ENCODE data around the gene ZCCHC9. TPM values are rescaled to one million over a fixed set of nuclear protein-coding genes. Genes with fewer than 3 reads are reported as not detected.

The ZCCHC9 gene, protein sequence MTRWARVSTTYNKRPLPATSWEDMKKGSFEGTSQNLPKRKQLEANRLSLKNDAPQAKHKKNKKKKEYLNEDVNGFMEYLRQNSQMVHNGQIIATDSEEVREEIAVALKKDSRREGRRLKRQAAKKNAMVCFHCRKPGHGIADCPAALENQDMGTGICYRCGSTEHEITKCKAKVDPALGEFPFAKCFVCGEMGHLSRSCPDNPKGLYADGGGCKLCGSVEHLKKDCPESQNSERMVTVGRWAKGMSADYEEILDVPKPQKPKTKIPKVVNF
- 28.1 TPM for polyA plus RNA-seq (2013)

DNA sequence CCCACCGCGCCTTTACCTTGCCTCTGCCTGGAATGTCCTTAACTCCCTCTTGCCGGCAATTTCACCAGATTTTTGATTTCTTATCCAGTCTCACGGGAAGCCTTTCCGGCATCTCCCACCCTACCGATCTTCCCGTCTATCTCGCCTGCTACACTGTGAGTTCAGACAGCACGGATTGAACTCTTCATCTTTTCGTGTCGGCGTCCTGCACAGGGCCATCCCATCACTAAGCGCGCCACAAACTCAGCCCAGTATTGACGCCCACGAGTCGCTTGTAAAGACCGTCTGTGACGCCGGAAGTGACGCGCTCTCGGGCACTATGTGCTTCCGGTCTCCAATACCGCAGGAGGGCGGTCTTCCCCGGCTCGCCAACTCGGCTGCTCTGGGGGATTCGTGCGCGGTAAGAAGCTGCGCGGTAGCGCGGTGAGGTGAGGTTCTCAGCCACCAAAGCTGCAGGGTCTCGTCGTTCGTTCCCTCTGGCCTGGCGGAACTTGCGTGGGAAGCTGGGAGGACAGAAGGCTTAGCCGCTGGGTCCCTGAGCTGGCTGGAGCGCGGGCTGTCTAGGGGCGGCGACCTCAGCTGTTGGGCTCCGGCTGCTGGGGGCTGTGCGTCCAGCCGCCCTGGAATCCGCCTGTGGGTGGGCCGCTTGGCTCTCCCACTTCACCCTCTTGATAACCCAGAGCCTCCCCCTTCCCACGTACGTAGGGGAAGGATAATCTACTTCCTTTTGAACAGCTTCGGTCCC is at the start of gene ZCCHC9:
ZCCHC9 (plus strand) TSS at position 317 of the 745 bp plus-strand sequence. CDS start 3,171 bp downstream, outside the sequence.
- WGBS (ENCODE audit: insufficient coverage), result 0% methylated on average over 48 of the region's 54 CpGs
- no peaks in the 10 kb centered on the region for H3K9me3 ChIP-seq (ENCODE audit: control extremely low read depth in 1 of 5, control insufficient read depth in 4 of 5, insufficient read depth in 2 of 5, low read depth in 1 of 5, low read length in 4 of 5)
- peak within 1 kb of the TSS; percentile 89 to 95 for H3K27ac ChIP-seq (ENCODE audit: insufficient read depth in 1 of 2, low read depth in 1 of 2, low read length in 2 of 2, poor library complexity in 1 of 2, severe bottlenecking in 2 of 2)
- H3K4me3 ChIP-seq (ENCODE audit: control insufficient read depth in 1 of 7, extremely low read depth in 1 of 7, insufficient read depth in 4 of 7, low read depth in 2 of 7, low read length in 6 of 7), result peak within 1 kb of the TSS; percentile 87 to 100 (median 95)
- H3K27me3 ChIP-seq (replicated peaks in 2 of 5; ENCODE audit: control insufficient read depth in 4 of 5, insufficient read depth in 5 of 5, low read length in 4 of 5), result no peaks in the 10 kb centered on the region
- H3K36me3 ChIP-seq (ENCODE audit: control insufficient read depth in 4 of 4, insufficient read depth in 4 of 4, low read length in 3 of 4), result peaks cover 3 to 9% (median 5%) of the 10 kb centered on the region in 4 experiments
- ChIA-PET POLR2A (interaction anchor here (0.6 kb wide), 1 partner anchor 62 kb away, joined by 6 read pairs; no protein-coding TSS in a partner anchor), CTCF (interaction anchor here (0.9 to 1.2 kb wide), 2 partner anchors 12 to 74 kb away, joined by 3 read pairs; no protein-coding TSS in a partner anchor)
- peaks cover 6 to 29% (median 23%) of the 10 kb centered on the region in 4 experiments for H3K4me1 ChIP-seq (ENCODE audit: control extremely low read depth in 1 of 4, control insufficient read depth in 4 of 4, insufficient read depth in 4 of 4, low read length in 3 of 4)
- DNase-seq, result peak; percentile 97 to 99 (median 99)

DNA sequence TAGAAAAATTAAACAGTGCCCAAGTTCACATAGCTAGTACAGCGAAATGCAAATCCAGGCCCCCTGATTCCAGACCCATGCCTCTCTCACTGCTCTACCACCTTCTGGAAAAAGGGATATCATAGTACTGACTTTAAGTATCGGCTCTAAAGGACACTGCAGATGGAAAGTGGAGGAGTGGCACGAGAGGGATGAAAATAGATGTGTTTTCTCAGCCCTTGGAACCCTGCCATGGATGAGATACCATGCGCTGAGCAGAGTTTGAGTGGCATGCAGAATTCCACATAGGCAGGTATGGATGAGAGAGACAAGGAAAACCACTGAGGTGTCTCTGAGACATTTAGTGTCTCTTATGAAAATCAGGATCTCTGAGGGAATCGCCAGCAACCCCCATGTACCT is 49.5 kb upstream of the ZCCHC9 start:
- POLR2A ChIA-PET, result no interaction called here
- H3K4me3 ChIP-seq (ENCODE audit: control insufficient read depth in 1 of 7, extremely low read depth in 1 of 7, insufficient read depth in 4 of 7, low read depth in 2 of 7, low read length in 6 of 7), result no peak overlapping the region
- no peak for DNase-seq
- no peaks in the 10 kb centered on the region for H3K27me3 ChIP-seq (replicated peaks in 2 of 5; ENCODE audit: control insufficient read depth in 4 of 5, insufficient read depth in 5 of 5, low read length in 4 of 5)
- H3K4me1 ChIP-seq (ENCODE audit: control extremely low read depth in 1 of 4, control insufficient read depth in 4 of 4, insufficient read depth in 4 of 4, low read length in 3 of 4), result no peaks in the 10 kb centered on the region
- H3K27ac ChIP-seq (ENCODE audit: insufficient read depth in 1 of 2, low read depth in 1 of 2, low read length in 2 of 2, poor library complexity in 1 of 2, severe bottlenecking in 2 of 2), result no peak overlapping the region
- CTCF ChIA-PET, result no interaction called here
- peaks cover 0 to 5% (median 2%) of the 10 kb centered on the region in 5 experiments for H3K9me3 ChIP-seq (ENCODE audit: control extremely low read depth in 1 of 5, control insufficient read depth in 4 of 5, insufficient read depth in 2 of 5, low read depth in 1 of 5, low read length in 4 of 5)
- peaks cover 0 to 12% (median 8%) of the 10 kb centered on the region in 4 experiments for H3K36me3 ChIP-seq (ENCODE audit: control insufficient read depth in 4 of 4, insufficient read depth in 4 of 4, low read length in 3 of 4)
- WGBS (ENCODE audit: insufficient coverage), result 96% methylated on average over 3 of the region's 5 CpGs

DNA sequence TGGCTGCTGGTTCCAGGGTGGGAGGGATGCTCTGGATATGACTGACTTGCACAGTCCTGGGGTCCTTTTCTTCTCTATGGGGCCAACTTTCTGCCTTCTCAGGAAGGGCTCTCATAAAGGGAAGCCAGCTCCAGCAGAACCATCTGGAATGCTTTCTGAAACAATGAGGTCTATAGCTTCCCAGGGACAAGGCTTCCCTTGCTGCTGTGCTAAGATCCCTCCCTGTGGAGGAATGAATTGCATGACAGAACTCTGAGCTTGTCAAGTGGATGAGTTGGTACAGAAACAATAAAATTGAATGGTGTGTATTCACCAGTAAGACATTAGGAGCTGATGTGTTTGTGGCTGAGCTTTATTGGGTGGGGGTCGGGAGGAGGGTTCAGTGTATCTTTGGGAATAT is 48.5 kb upstream of the ZCCHC9 start:
- Histone ChIP-seq H3K27me3 (replicated peaks in 2 of 5; ENCODE audit: control insufficient read depth in 4 of 5, insufficient read depth in 5 of 5, low read length in 4 of 5) (no peaks in the 10 kb centered on the region), H3K27ac (ENCODE audit: insufficient read depth in 1 of 2, low read depth in 1 of 2, low read length in 2 of 2, poor library complexity in 1 of 2, severe bottlenecking in 2 of 2) (no peak overlapping the region), H3K36me3 (ENCODE audit: control insufficient read depth in 4 of 4, insufficient read depth in 4 of 4, low read length in 3 of 4) (peaks cover 0 to 12% (median 8%) of the 10 kb centered on the region in 4 experiments), H3K9me3 (ENCODE audit: control extremely low read depth in 1 of 5, control insufficient read depth in 4 of 5, insufficient read depth in 2 of 5, low read depth in 1 of 5, low read length in 4 of 5) (peaks cover 0 to 5% (median 2%) of the 10 kb centered on the region in 5 experiments), H3K4me1 (ENCODE audit: control extremely low read depth in 1 of 4, control insufficient read depth in 4 of 4, insufficient read depth in 4 of 4, low read length in 3 of 4) (peaks cover 0 to 1% (median 0%) of the 10 kb centered on the region in 4 experiments), H3K4me3 (ENCODE audit: control insufficient read depth in 1 of 7, extremely low read depth in 1 of 7, insufficient read depth in 4 of 7, low read depth in 2 of 7, low read length in 6 of 7) (no peak overlapping the region)
- no CpG with 5 or more reads among the region's 1 CpG for WGBS (ENCODE audit: insufficient coverage)
- POLR2A ChIA-PET, result no interaction called here
- no peak for DNase-seq
- CTCF ChIA-PET, result no interaction called here

DNA sequence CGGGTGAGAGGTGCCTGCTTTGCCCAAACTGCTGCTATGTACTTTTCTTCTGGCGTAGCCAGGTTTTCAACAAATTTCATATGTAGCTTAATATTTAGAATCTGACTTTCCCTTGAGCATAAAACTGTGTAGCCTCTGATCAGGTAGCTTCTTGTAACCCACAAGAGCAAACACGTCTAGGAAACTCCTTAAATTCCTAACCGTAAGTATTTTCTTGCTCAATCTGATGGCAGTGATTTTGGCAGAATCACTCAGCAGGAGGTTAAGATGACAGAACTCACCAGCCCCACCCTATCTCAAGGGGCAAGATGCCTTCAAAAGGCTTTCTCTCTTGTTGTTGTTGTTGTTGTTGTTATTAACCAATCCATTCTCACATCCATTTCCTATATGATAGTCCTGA is 47.5 kb upstream of the ZCCHC9 start:
- CTCF ChIA-PET, result no interaction called here
- WGBS (ENCODE audit: insufficient coverage), result 94% methylated on average over 4 of the region's 4 CpGs

DNA sequence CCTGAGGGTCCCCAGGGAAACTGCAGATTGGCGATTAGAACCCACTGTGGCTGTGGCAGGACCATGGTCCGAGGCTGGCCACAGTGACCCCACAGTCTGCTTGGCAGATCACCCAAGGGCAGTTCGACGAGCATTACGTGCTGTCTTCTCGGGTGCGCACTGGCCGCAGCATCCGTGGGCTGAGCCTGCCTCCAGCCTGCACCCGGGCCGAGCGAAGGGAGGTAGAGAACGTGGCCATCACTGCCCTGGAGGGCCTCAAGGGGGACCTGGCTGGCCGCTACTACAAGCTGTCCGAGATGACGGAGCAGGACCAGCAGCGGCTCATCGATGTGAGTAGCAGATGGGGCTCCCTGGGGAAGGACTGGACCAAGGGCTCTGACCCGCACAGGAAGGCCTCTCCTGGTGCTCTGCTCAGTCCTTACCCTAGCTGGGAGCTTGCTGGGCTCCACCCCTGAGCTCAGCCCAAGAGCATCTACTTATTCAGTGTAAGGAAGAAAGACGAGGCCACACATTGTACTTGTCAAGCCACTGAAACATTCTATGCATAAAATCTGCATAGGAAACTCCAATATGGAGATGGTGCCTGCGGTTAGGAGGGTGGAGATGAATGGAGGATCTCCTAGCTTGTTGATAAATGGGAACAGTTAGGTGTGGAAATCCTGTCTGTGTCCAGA is 46.4 kb upstream of the ZCCHC9 start:
- no peak overlapping the region for H3K4me3 ChIP-seq (ENCODE audit: control insufficient read depth in 1 of 7, extremely low read depth in 1 of 7, insufficient read depth in 4 of 7, low read depth in 2 of 7, low read length in 6 of 7)
- H3K27me3 ChIP-seq (replicated peaks in 2 of 5; ENCODE audit: control insufficient read depth in 4 of 5, insufficient read depth in 5 of 5, low read length in 4 of 5), result no peaks in the 10 kb centered on the region
- DNase-seq, result no peak
- ChIA-PET CTCF (interaction anchor here (1.1 kb wide), 1 partner anchor 62 kb away, joined by 3 read pairs; no protein-coding TSS in a partner anchor), POLR2A (no interaction called here)
- peaks cover 0 to 12% (median 8%) of the 10 kb centered on the region in 4 experiments for H3K36me3 ChIP-seq (ENCODE audit: control insufficient read depth in 4 of 4, insufficient read depth in 4 of 4, low read length in 3 of 4)
- no peak overlapping the region for H3K27ac ChIP-seq (ENCODE audit: insufficient read depth in 1 of 2, low read depth in 1 of 2, low read length in 2 of 2, poor library complexity in 1 of 2, severe bottlenecking in 2 of 2)
- 98% methylated on average over 19 of the region's 21 CpGs for WGBS (ENCODE audit: insufficient coverage)
- peaks cover 0 to 6% (median 2%) of the 10 kb centered on the region in 4 experiments for H3K4me1 ChIP-seq (ENCODE audit: control extremely low read depth in 1 of 4, control insufficient read depth in 4 of 4, insufficient read depth in 4 of 4, low read length in 3 of 4)
- peaks cover 0 to 6% (median 2%) of the 10 kb centered on the region in 5 experiments for H3K9me3 ChIP-seq (ENCODE audit: control extremely low read depth in 1 of 5, control insufficient read depth in 4 of 5, insufficient read depth in 2 of 5, low read depth in 1 of 5, low read length in 4 of 5)

More for the DNA sequence above, 47.5 kb upstream of the ZCCHC9 start:
- Histone ChIP-seq H3K4me1 (ENCODE audit: control extremely low read depth in 1 of 4, control insufficient read depth in 4 of 4, insufficient read depth in 4 of 4, low read length in 3 of 4) (peaks cover 0 to 6% (median 2%) of the 10 kb centered on the region in 4 experiments), H3K27ac (ENCODE audit: insufficient read depth in 1 of 2, low read depth in 1 of 2, low read length in 2 of 2, poor library complexity in 1 of 2, severe bottlenecking in 2 of 2) (no peak overlapping the region), H3K4me3 (ENCODE audit: control insufficient read depth in 1 of 7, extremely low read depth in 1 of 7, insufficient read depth in 4 of 7, low read depth in 2 of 7, low read length in 6 of 7) (no peak overlapping the region), H3K36me3 (ENCODE audit: control insufficient read depth in 4 of 4, insufficient read depth in 4 of 4, low read length in 3 of 4) (peaks cover 0 to 12% (median 8%) of the 10 kb centered on the region in 4 experiments), H3K9me3 (ENCODE audit: control extremely low read depth in 1 of 5, control insufficient read depth in 4 of 5, insufficient read depth in 2 of 5, low read depth in 1 of 5, low read length in 4 of 5) (peaks cover 0 to 5% (median 2%) of the 10 kb centered on the region in 5 experiments), H3K27me3 (replicated peaks in 2 of 5; ENCODE audit: control insufficient read depth in 4 of 5, insufficient read depth in 5 of 5, low read length in 4 of 5) (no peaks in the 10 kb centered on the region)
- POLR2A ChIA-PET, result no interaction called here
- no peak for DNase-seq

DNA sequence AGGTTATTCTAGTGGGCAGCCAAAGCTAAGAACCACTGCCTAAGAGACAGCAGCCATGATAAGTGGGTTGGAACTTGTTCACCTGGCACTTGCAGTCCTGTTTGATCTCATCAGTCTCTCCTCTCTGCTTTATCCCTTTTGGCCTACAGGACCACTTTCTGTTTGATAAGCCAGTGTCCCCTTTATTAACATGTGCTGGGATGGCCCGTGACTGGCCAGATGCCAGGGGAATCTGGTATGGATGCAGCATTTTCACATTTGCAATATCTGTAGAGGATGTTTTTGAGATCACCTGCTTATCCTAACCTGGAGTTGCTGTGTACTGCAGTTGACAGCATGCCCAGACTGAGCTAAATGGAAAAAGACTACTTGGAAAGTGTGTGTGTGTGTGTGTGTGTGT is 44.6 kb upstream of the ZCCHC9 start:
- H3K4me1 ChIP-seq (ENCODE audit: control extremely low read depth in 1 of 4, control insufficient read depth in 4 of 4, insufficient read depth in 4 of 4, low read length in 3 of 4), result peaks cover 0 to 6% (median 2%) of the 10 kb centered on the region in 4 experiments
- H3K27ac ChIP-seq (ENCODE audit: insufficient read depth in 1 of 2, low read depth in 1 of 2, low read length in 2 of 2, poor library complexity in 1 of 2, severe bottlenecking in 2 of 2), result no peak overlapping the region
- peaks cover 0 to 3% (median 2%) of the 10 kb centered on the region in 5 experiments for H3K9me3 ChIP-seq (ENCODE audit: control extremely low read depth in 1 of 5, control insufficient read depth in 4 of 5, insufficient read depth in 2 of 5, low read depth in 1 of 5, low read length in 4 of 5)
- ChIA-PET POLR2A (no interaction called here), CTCF (no interaction called here)
- DNase-seq, result no peak
- H3K27me3 ChIP-seq (replicated peaks in 2 of 5; ENCODE audit: control insufficient read depth in 4 of 5, insufficient read depth in 5 of 5, low read length in 4 of 5), result no peaks in the 10 kb centered on the region
- no peak overlapping the region for H3K4me3 ChIP-seq (ENCODE audit: control insufficient read depth in 1 of 7, extremely low read depth in 1 of 7, insufficient read depth in 4 of 7, low read depth in 2 of 7, low read length in 6 of 7)
- 100% methylated on average over 1 of the region's 1 CpG for WGBS (ENCODE audit: insufficient coverage)
- peaks cover 0 to 10% (median under 1%) of the 10 kb centered on the region in 4 experiments for H3K36me3 ChIP-seq (ENCODE audit: control insufficient read depth in 4 of 4, insufficient read depth in 4 of 4, low read length in 3 of 4)

Data from common myeloid progenitor, CD34-positive (primary cell).